ENCODE results near the gene MBLAC1. TPM values are rescaled to one million over a fixed set of nuclear protein-coding genes. Genes with fewer than 3 reads are reported as not detected.

MBLAC1 gene, protein sequence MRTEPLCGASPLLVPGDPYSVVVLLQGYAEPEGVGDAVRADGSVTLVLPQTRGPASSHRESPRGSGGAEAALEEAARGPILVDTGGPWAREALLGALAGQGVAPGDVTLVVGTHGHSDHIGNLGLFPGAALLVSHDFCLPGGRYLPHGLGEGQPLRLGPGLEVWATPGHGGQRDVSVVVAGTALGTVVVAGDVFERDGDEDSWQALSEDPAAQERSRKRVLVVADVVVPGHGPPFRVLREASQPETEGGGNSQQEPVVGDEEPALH
- 0.87 TPM for polyA plus RNA-seq (2012; ENCODE audit: low read depth, missing spikeins)

DNA sequence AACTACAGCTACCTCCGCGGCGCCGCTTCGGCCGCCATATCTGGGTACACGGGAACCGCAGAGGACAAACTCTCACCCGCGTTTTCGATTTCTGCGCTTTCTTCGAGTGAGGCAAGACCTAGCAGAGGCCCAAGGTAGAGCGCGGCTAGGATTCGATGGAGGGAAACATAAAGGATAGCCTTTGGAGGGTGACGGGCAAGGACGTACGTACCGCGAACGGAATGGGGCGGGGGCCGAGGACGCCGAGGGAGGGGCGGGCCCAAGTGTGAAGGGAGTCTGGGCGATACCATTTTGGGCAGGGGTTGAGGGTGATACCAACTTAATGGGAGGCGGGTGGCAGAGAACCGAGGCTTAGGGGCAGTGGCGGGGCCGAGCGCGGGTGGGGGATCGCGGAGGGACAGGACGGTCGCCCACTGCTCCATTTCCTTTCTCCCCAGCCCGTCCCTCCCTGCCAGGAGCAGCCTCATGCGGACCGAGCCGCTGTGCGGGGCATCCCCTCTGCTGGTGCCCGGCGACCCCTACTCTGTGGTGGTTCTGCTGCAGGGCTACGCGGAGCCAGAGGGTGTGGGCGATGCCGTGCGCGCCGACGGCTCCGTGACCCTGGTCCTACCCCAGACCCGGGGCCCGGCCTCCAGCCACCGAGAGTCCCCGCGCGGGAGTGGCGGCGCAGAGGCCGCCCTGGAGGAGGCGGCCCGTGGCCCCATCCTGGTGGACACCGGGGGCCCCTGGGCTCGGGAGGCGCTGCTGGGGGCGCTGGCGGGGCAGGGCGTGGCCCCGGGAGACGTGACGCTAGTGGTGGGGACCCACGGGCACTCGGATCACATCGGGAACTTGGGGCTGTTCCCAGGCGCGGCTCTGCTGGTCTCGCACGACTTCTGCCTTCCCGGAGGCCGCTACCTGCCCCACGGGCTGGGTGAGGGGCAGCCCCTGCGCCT, at the start of gene MBLAC1:
MBLAC1 (plus strand) TSS at position 37 of the 935 bp plus-strand sequence; CDS start at position 466, 429 bp downstream.
- peak; percentile 84 for DNase-seq (ENCODE audit: insufficient read length, low spot score)
- FAIRE-seq: peak; percentile 91
- TF ChIP-seq POLR2A (IDR thresholded peaks at IDR 0.05; ENCODE audit: low read depth, low read length): peak; percentile 71
- no peak for TF ChIP-seq POU2F2 (IDR thresholded peaks at IDR 0.05; ENCODE audit: low read depth, low read length)
- peak; percentile 82 for TF ChIP-seq POLR2AphosphoS5 (IDR thresholded peaks at IDR 0.05; ENCODE audit: low read depth, low read length)
- peak; percentile 74; the same call in 1 of the 2 replicates for TF ChIP-seq TAF1 (IDR thresholded peaks at IDR 0.05; ENCODE audit: low read depth, low read length)
- TF ChIP-seq PAX5 (IDR thresholded peaks at IDR 0.05; ENCODE audit: insufficient read depth, low read length, severe bottlenecking): no peak

DNA sequence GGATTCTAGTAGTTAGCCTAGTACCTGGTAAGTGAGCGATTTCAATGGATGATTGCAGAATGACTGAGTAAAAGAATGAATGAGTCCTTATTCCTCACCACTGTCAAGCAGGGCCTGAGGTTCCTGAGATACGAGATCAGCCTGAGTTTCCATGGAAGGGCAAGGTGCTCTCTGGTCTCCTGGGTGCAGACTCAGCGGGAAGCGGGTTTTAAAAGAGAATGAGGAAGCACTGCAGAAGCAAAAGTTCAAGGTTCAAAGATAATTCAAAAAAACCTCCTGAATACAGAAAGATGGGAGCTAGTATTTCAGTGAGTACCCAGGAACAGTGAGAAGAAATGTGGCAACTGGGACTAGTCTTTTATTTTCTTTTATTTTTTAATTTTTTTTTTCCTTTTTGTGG, 49.6 kb upstream of the MBLAC1 start:
- DNase-seq (ENCODE audit: insufficient read length, low spot score) (no peak), FAIRE-seq (no peak)
- TF ChIP-seq POLR2A (IDR thresholded peaks at IDR 0.05; ENCODE audit: low read depth, low read length) (no peak), PAX5 (IDR thresholded peaks at IDR 0.05; ENCODE audit: insufficient read depth, low read length, severe bottlenecking) (no peak), POU2F2 (IDR thresholded peaks at IDR 0.05; ENCODE audit: low read depth, low read length) (no peak)

DNA sequence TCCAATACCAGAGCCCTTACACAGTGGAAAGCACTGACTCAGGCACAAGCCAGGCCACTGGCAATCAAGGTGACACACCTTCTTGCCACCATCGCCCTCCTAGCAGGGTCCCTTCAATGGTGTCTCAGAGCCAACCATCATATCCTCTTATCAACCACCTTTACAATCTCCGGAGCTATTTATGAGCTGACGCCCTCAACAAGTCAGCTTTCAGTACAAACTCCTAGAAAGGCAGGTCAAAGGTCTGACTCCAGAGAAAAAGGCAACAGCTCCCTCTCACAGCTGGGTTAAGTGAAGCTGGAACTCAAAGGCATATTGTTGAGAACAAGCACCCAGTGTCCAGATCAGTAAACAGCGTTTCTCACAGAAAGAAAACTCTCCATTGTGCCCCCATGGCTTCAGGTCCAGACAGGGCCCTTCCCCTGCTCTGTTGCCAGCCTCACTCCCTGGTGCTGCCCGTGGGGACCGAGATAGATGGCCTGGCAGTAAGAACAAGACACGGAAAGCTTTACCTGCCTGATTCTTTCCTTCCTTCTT, 47.7 kb upstream of the MBLAC1 start:
- no peak for FAIRE-seq
- TF ChIP-seq SPI1 (IDR thresholded peaks at IDR 0.05; ENCODE audit: low read depth, low read length) (no peak), POU2F2 (IDR thresholded peaks at IDR 0.05; ENCODE audit: low read depth, low read length) (no peak), POLR2A (IDR thresholded peaks at IDR 0.05; ENCODE audit: low read depth, low read length) (no peak), TAF1 (IDR thresholded peaks at IDR 0.05; ENCODE audit: low read depth, low read length) (no peak), POLR2AphosphoS5 (IDR thresholded peaks at IDR 0.05; ENCODE audit: low read depth, low read length) (no peak), PAX5 (IDR thresholded peaks at IDR 0.05; ENCODE audit: insufficient read depth, low read length, severe bottlenecking) (no peak)
- no peak for DNase-seq (ENCODE audit: insufficient read length, low spot score)

DNA sequence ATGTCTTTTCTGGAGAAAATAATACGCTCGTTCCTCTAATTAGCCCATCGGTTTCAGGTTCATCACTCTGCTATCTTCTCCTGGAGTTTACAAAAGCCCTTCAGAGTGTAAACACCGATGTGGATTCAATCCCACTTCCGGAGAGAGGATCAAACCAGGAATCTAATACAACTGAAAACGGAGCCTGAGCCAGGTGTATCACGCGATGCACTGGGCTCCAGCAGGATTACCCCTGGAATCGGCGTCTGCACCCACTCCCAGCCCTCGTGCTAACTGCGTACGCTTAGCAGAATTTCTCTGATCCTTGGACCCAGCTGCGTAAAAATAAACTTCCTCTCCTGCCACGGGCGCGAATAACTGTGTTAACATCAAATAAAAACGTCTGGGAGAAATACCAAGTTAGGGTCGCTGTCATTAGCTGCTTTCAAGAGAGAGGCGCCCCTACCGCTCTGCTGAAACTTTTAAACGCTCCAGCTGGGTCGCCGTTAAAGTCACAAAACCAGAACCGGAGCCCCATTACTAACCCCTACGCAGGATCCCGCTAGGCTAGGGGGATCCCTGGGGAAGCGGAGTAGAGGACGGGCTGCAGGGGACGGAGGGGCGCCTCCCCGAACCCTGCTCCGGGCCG, 45.7 kb upstream of the MBLAC1 start:
- DNase-seq (ENCODE audit: insufficient read length, low spot score) (no peak), FAIRE-seq (no peak)
- TF ChIP-seq PAX5 (IDR thresholded peaks at IDR 0.05; ENCODE audit: insufficient read depth, low read length, severe bottlenecking) (no peak), POLR2AphosphoS5 (IDR thresholded peaks at IDR 0.05; ENCODE audit: low read depth, low read length) (no peak), SPI1 (IDR thresholded peaks at IDR 0.05; ENCODE audit: low read depth, low read length) (no peak), POU2F2 (IDR thresholded peaks at IDR 0.05; ENCODE audit: low read depth, low read length) (no peak)

DNA sequence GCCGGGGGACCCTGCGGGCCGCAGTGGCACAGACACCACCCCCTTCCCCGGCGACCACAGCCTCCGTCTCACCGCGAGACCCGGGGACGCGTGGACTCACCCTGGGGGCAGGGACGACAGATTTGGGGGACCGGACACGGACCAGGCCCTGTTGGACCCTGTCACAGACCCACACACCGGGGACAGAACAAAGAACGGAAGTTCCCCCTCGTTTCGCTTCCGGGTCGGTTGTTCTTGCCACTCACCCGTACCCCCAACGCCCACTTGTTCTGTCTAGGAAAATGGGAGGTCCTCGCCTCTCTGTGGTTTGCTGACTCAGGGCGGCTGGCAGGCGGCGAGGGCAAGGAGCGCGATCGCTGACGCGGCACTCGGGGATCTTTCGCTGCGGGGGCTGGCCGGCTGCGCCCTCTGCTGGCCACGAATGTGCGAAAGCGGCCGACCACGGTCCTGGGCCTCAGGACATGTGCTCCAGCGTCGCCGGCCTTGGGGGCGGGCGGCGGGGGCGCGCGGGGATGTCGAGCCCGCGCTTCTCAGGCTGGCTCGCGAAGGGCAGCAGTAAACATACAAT, 45.1 kb upstream of the MBLAC1 start, which contains the start of gene ZNF3:
ZNF3 (minus strand) TSS at position 189 of the 568 bp plus-strand sequence. CDS start 4,366 bp downstream, outside the sequence.
- FAIRE-seq (peak; percentile 97), DNase-seq (ENCODE audit: insufficient read length, low spot score) (peak; percentile 88)
- peak; percentile 31 for TF ChIP-seq PAX5 (IDR thresholded peaks at IDR 0.05; ENCODE audit: insufficient read depth, low read length, severe bottlenecking)
- peak; percentile 93 for TF ChIP-seq POLR2A (IDR thresholded peaks at IDR 0.05; ENCODE audit: low read depth, low read length)
- peak; percentile 95 for TF ChIP-seq POLR2AphosphoS5 (IDR thresholded peaks at IDR 0.05; ENCODE audit: low read depth, low read length)
- TF ChIP-seq SPI1 (IDR thresholded peaks at IDR 0.05; ENCODE audit: low read depth, low read length): peak; percentile 34; the same call in 1 of the 2 replicates
- TF ChIP-seq TAF1 (IDR thresholded peaks at IDR 0.05; ENCODE audit: low read depth, low read length): peak; percentile 76
- peak; percentile 83 for TF ChIP-seq POU2F2 (IDR thresholded peaks at IDR 0.05; ENCODE audit: low read depth, low read length)

DNA sequence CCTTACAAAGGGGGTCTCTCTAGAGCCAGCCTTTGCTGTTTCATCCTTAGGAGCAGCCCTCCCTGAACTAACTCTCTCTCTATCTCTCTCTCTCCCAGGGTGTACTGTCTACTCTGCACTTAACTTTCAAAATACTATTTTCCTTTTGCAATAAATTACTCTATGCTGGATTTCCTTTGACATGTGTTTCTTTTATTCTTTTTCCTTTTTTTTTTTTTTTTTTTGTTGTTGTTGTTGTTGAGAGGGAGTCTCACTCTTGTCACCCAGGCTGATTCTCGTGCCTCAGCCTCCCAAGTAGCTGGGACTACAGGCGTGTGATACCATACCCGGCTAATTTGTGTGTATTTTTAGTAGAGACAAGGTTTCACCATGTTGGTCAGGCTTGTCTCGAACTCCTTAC, 43.8 kb upstream of the MBLAC1 start:
- DNase-seq (ENCODE audit: insufficient read length, low spot score) (no peak), FAIRE-seq (no peak)
- TF ChIP-seq PAX5 (IDR thresholded peaks at IDR 0.05; ENCODE audit: insufficient read depth, low read length, severe bottlenecking) (no peak), TAF1 (IDR thresholded peaks at IDR 0.05; ENCODE audit: low read depth, low read length) (no peak), SPI1 (IDR thresholded peaks at IDR 0.05; ENCODE audit: low read depth, low read length) (no peak), POLR2A (IDR thresholded peaks at IDR 0.05; ENCODE audit: low read depth, low read length) (no peak), POLR2AphosphoS5 (IDR thresholded peaks at IDR 0.05; ENCODE audit: low read depth, low read length) (no peak), POU2F2 (IDR thresholded peaks at IDR 0.05; ENCODE audit: low read depth, low read length) (no peak)

DNA sequence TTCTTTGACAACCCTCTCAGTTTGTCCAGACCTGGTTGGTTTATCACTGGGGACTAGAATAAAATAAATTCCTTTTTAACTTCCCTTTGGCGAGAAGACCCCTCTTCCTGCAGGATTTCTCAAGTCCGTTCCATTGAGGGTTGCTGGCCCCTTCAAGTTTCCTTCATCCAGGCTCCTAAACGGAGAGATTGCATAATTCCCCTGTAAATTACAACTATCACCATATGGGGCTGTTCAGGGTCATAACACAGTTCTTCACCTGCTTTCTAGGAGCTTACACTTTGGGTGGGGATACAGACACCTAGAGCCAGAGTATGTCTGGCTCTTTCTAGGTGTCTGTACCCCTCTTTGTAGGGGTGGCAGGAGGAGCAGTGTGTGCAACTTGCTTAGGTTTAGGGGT, 41.3 kb upstream of the MBLAC1 start:
- TF ChIP-seq TAF1 (IDR thresholded peaks at IDR 0.05; ENCODE audit: low read depth, low read length) (no peak), PAX5 (IDR thresholded peaks at IDR 0.05; ENCODE audit: insufficient read depth, low read length, severe bottlenecking) (no peak), POU2F2 (IDR thresholded peaks at IDR 0.05; ENCODE audit: low read depth, low read length) (no peak)
- FAIRE-seq: no peak
- no peak for DNase-seq (ENCODE audit: insufficient read length, low spot score)

DNA sequence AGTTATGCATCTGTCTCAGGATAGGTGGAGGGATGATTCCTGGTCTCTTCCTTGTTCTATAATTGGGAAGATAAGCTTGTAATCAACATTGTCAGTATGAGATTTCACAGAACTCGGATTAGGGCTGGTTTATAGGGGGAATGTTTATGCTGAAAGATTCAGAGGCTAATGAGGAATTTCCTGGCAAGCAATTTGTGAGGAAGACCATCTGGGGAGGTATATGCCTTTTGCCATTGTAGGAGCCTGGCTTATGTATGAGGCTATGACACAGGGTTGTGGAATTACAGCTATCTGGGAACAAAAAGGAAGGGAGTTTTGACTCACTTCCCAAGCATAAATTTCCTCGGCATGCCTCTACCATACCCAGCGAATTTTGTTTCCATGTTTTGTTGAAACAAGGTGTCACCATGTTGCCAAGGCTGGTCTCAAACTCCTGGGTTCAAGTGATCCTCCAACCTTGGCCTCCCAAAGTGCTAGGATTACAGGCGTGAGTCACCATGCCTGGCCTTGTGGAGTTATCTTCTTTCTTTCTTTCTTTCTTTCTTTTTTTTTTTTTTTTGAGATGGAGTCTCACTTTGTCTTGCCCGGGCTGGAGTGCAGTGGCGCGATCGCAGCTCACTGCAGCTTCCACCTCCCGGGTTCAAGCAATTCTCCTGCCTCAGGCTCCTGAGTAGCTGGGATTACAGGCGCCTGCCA, 39.6 kb upstream of the MBLAC1 start:
- FAIRE-seq: no peak

More for the DNA sequence above, 39.6 kb upstream of the MBLAC1 start:
- no peak for DNase-seq (ENCODE audit: insufficient read length, low spot score)
- TF ChIP-seq SPI1 (IDR thresholded peaks at IDR 0.05; ENCODE audit: low read depth, low read length) (no peak), TAF1 (IDR thresholded peaks at IDR 0.05; ENCODE audit: low read depth, low read length) (no peak)
